Lung microvascular endothelial cell (primary cell): Measurements from ENCODE around the gene SOX21. TPM values are rescaled to one million over a fixed set of nuclear protein-coding genes. Genes with fewer than 3 reads are reported as not detected.

ENCODE experiments used
- DNase-seq, 2 donors: peaks; one replicate each; pipeline versions ENCODE4 v3.0.0 to v3.0.0-alpha.2; 2010; ENCODE audit warnings: low read depth in 2 of 2
- total RNA-seq: library from RNA; depleted of rRNA; stranded (reverse); fragments of >200 nt; gene quantifications from 2 replicates; pipeline ENCODE4 v1.2.1, GENCODE V29; 2014

Gene SOX21
- total RNA-seq, 1 donor from 2014 or later: 0.79 TPM

- no peak for DNase-seq
Measured at GRCh38 chr13:94679614-94680013, 32.7 kb downstream of the SOX21 start.

- no peak for DNase-seq
Measured at GRCh38 chr13:94678845-94679244, 33.5 kb downstream of the SOX21 start.

DNA sequence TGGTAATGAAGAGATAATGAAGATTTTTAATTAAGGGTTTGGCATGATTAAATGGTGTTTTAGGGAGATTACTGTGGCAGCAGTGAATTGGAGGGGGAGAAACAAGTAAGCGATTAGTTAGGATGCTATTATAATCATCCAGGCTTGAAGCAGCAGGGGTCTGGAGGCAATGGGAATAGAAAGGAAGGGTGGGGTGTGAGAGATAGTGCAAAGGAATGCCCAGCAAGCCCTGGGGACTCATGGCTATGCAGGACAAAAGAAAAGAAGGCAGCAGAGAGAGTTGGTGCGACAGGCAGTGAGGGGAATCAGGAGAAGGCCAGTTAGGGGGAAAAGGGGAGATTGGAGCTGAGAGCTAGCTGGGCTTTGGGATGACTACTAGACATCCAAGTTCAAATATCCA, 34.5 kb downstream of the SOX21 start:
- no peak for DNase-seq

GRCh38 chr13:94674609-94675348, 37.6 kb downstream of the SOX21 start:
- DNase-seq: peak; percentile 60 to 79

- no peak for DNase-seq
Measured at GRCh38 chr13:94673851-94674250, 38.5 kb downstream of the SOX21 start.

DNA sequence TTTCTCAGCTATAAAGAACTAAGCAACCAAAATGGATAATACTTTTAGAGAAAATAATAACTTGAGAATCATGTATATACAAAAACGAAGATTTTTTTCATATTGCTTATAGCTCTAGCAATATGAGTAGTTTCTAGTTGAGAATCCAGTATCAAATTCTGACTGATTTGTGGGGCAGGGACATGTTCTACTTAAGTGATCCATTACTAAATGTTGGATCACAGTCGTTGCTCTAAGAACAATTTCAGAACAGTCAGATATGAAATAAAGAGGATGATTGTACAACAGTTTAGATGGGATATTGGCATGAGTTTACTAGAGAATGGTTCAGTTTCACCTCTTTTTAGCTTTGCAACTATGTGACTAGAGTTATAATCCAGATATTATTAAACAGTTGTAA, 39.9 kb downstream of the SOX21 start:
- no peak for DNase-seq

DNA sequence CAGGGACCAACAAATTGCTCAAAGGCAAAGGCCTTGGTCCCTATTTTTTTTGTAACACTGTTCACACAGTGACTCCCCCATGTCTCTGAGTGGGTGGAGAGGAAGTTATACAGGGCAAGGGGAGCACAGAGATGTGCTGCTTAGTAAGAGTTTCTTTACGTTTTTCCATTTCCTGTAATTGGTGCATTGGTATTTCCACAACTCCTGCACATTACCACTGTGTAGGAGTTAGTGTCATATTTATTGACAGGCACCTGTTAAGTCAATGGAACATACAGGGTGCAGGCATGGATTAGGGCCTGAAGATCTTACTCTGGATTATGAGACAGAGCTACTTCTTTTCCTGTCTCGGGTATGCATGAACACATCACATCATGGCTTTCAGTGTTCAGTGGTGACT, 45.2 kb downstream of the SOX21 start:
- no peak for DNase-seq

DNA sequence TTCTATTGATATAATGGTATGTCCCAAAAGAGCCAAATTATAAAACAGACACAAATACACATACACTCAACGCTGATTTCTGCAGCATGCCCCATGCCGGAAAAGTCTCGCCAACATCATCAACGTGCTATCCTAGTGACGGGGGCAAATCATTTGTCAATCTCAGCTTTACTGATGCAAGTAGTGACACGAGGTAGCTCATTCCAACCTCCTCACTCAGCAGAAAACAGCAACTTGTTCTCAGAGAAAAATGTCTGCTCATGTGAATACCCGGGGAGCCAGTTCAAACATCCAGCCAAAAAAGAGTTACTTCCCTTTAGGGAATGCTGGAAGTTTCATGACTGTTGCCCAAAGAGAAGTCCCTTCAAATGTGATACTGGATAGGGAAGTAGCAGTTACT, 46.3 kb downstream of the SOX21 start:
- no peak for DNase-seq

DNA sequence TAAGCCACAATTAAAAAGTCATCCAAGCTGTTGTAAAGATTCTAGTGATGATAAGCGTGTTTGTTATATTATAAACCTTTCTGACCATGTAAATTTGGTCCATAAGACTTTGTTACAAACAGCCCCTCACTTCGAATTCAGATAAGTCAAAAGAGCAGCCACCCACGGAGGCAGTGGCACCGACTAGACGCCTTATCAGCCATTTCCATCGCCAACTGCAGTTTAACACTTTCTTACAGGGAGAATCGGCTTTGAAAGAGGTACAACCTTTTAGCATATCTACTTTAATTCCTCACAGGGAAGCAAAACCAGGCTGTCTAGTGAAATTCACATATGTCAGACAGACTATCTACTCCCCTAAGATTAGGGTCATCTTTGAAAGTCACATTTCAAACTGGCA, 47.5 kb downstream of the SOX21 start:
- DNase-seq: no peak

DNA sequence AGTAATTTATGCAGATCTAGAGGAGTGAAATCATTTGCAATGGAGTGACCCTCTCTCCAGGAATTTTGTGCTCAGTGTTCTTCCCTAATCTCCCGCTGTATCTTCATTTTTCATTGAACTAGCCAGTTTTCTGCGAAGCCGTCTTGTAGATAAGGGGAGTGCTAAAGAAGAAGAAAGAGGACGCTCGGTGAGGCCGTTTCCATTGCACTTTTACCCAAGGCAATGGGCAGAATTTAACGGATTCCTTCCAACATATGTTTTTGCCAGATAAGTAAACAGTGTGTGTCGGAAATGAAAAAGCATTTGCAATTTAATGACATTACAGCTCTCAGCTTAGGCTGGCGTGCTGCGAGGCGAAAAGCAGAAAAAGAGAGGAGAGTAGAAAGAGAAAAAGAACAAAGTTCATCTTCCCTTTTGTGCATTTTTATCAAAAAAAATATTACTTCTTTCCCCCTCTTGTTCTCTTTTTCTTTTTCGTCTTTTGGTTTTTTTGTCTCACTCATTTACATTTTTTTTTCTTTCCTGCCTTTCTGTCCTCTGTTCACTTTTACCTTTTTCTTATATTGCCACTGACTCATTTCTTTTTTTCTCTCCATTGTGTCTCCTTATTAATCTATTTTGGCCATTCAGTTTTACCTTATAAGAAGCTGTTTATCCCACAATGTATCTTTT, 49.9 kb downstream of the SOX21 start:
- no peak for DNase-seq

DNA sequence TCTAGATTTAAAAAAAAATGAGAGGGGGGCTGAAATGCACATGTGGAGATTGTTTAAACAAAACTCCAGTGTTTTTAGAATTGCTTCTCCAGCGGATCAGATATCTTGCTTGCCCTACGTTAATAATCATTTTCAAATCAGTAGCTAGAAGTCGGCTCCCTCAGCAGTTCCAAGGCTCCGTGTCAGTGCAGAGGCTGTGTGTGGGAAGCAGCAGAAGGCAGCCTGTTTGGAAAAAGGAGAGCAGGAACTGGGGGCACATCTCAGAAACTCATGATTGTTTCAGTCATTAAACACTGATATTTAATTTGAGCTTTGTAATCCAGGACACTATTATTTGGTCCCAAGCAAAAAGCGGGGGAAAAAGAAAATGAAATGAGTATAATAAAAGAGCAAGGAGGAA, 50.9 kb downstream of the SOX21 start:
- no peak for DNase-seq

DNA sequence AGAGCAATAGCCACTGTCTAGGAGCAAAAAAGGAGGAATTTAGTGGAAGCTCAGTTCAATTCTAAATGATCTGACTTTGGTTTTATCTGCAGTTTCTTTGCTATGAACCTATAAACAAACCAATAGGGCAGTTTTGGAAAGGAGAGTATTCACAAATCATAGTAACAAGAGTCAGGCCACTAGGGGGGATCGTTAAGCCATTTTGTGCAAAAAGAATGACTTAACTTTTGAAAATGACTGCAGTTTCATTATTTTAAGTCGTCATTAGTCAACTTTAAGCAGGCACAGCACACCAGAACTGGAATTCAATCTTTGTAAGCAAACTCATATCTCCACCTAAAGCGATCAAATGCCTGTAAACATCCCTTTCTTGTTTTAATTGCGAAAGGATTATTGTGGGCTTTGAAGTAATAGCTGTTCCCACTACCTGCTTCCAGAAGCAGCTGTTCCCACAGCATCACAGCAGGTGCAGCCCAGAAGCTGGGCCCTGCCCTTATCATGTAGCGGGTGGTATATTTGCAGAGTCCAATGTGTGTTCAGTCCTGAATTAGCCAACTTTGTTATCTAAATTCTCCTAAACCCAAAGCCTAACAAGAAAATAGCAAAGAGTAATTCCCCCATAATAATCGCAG, 51.5 kb downstream of the SOX21 start:
- DNase-seq: peak; percentile 38 to 55

Other genes starting within 250 kb of the SOX21 start
- gene DCT, start 232.9 kb downstream of the SOX21 start, total RNA-seq: not detected in 2 replicates
- 6.3 and 9.5 TPM in 2 replicates for gene TGDS, start 116.4 kb downstream of the SOX21 start, total RNA-seq
- 7.0 and 8.5 TPM in 2 replicates for gene GPR180, start 110.7 kb downstream of the SOX21 start, total RNA-seq